Measurements from ENCODE around the gene LYST.

DNA sequence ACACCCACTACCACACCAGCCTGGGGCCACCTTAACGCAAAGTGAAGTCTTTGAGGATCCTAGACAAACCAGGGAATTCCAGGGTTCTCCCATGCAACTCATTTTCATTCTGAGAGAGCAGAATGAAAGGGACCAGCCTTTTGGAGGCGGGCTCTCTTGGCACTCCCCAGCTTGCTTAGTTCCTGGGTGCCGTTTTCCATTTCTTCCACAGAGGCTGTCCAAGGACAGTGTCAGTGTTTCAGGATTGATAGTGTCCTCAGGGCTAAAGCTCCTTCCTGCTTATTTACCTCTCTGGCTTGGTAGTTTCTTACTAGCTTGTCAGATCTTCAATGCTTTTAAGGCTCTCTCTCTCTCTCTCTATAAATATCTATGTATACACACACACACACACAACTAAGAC lies 187.1 kb downstream of the LYST start:
- TF ChIP-seq, protein P1, sequence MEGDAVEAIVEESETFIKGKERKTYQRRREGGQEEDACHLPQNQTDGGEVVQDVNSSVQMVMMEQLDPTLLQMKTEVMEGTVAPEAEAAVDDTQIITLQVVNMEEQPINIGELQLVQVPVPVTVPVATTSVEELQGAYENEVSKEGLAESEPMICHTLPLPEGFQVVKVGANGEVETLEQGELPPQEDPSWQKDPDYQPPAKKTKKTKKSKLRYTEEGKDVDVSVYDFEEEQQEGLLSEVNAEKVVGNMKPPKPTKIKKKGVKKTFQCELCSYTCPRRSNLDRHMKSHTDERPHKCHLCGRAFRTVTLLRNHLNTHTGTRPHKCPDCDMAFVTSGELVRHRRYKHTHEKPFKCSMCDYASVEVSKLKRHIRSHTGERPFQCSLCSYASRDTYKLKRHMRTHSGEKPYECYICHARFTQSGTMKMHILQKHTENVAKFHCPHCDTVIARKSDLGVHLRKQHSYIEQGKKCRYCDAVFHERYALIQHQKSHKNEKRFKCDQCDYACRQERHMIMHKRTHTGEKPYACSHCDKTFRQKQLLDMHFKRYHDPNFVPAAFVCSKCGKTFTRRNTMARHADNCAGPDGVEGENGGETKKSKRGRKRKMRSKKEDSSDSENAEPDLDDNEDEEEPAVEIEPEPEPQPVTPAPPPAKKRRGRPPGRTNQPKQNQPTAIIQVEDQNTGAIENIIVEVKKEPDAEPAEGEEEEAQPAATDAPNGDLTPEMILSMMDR (IDR thresholded peaks at IDR 0.05): no peak
- TF ChIP-seq POLR2A (IDR thresholded peaks at IDR 0.05): no peak
- no peak for TF ChIP-seq EP300 (IDR thresholded peaks at IDR 0.05)

Data from tibial nerve (tissue), 4 donors.